ENCODE results near the gene CTPS1. TPM values are rescaled to one million over a fixed set of nuclear protein-coding genes. Genes with fewer than 3 reads are reported as not detected.

CTPS1 gene
- total RNA-seq, 1 donor = 19.2 TPM

DNA sequence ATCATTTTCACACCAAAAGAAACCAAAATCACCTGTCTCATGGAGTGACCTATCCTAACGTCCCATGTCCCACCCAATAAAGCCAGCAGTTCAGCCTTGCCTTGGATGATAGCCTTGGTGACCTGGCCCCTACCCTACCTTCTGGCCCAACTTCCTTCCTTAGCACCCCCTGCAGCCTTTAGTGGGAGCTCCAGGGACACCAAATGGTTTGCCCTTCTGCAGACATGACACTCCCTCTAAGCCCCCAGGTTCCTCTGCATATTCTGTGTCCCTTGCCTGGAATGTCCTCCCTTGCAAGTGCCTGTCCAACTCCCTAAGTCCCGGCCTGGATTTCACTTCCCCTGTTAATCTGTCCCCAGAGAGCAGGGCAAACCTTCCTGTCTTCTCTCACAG lies 39.9 kb downstream of the CTPS1 start:
- Histone ChIP-seq H3K9me3 (ENCODE audit: low read depth, low read length) (no peaks in the 10 kb centered on the region), H4K20me1 (ENCODE audit: insufficient read depth, low read length) (peaks cover 8% of the 10 kb centered on the region), H3K4me3 (ENCODE audit: insufficient read depth, low read length) (no peak overlapping the region), H3K79me2 (ENCODE audit: insufficient read depth, low read length) (no peaks in the 10 kb centered on the region), H3K36me3 (ENCODE audit: insufficient read depth, low read length) (peaks cover 21% of the 10 kb centered on the region), H2AFZ (ENCODE audit: low read length) (no peak overlapping the region), H3K4me2 (ENCODE audit: insufficient read depth, low read length) (no peak overlapping the region), H3K27me3 (ENCODE audit: insufficient read depth, low read length) (no peaks in the 10 kb centered on the region), H3K4me1 (ENCODE audit: insufficient read depth, low read length) (no peaks in the 10 kb centered on the region), H3K27ac (ENCODE audit: low read depth, low read length) (no peak overlapping the region)
- TF ChIP-seq, protein P1, sequence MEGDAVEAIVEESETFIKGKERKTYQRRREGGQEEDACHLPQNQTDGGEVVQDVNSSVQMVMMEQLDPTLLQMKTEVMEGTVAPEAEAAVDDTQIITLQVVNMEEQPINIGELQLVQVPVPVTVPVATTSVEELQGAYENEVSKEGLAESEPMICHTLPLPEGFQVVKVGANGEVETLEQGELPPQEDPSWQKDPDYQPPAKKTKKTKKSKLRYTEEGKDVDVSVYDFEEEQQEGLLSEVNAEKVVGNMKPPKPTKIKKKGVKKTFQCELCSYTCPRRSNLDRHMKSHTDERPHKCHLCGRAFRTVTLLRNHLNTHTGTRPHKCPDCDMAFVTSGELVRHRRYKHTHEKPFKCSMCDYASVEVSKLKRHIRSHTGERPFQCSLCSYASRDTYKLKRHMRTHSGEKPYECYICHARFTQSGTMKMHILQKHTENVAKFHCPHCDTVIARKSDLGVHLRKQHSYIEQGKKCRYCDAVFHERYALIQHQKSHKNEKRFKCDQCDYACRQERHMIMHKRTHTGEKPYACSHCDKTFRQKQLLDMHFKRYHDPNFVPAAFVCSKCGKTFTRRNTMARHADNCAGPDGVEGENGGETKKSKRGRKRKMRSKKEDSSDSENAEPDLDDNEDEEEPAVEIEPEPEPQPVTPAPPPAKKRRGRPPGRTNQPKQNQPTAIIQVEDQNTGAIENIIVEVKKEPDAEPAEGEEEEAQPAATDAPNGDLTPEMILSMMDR (IDR thresholded peaks at IDR 0.05; ENCODE audit: extremely low read depth, low read depth, low read length) = no peak
- DNase-seq (ENCODE audit: insufficient read length, low spot score, missing footprints) = no peak

DNA sequence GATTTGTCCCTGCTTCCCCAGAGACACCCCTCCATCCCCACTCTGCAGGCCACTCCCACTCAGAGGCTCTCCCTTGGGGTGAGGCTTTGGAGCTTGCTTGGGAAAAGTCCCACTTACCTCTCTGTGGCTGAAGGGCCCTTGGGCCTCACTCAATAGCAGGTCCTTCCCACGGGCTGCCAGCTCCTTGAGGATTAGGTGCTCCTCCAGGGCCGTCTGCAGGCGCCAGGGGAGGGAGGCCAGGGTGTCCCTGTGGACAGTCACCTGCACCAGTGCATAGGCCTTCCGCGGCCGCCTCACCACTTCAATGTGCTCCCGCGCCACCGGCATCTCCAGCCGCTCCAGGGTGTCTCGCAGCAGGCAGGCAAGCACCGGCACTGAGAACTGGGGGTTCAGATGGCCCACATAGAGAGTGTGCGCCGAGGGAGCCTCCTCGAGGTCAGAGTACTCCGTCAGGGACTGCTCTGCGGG lies 40.6 kb downstream of the CTPS1 start:
- DNase-seq (ENCODE audit: insufficient read length, low spot score, missing footprints) = peak; percentile 60
- H2AFZ ChIP-seq (ENCODE audit: low read length) = no peak overlapping the region
- no peak overlapping the region for H3K4me2 ChIP-seq (ENCODE audit: insufficient read depth, low read length)
- H3K9me3 ChIP-seq (ENCODE audit: low read depth, low read length) = no peaks in the 10 kb centered on the region
- TF ChIP-seq, protein P1 (IDR thresholded peaks at IDR 0.05; ENCODE audit: extremely low read depth, low read depth, low read length) = no peak
- H3K4me1 ChIP-seq (ENCODE audit: insufficient read depth, low read length) = no peaks in the 10 kb centered on the region
- no peak overlapping the region for H3K4me3 ChIP-seq (ENCODE audit: insufficient read depth, low read length)
- H3K79me2 ChIP-seq (ENCODE audit: insufficient read depth, low read length) = no peaks in the 10 kb centered on the region
- no peak overlapping the region for H3K27ac ChIP-seq (ENCODE audit: low read depth, low read length)
- H3K36me3 ChIP-seq (ENCODE audit: insufficient read depth, low read length) = peaks cover 19% of the 10 kb centered on the region
- no peaks in the 10 kb centered on the region for H3K27me3 ChIP-seq (ENCODE audit: insufficient read depth, low read length)
- H4K20me1 ChIP-seq (ENCODE audit: insufficient read depth, low read length) = peaks cover 5% of the 10 kb centered on the region

DNA sequence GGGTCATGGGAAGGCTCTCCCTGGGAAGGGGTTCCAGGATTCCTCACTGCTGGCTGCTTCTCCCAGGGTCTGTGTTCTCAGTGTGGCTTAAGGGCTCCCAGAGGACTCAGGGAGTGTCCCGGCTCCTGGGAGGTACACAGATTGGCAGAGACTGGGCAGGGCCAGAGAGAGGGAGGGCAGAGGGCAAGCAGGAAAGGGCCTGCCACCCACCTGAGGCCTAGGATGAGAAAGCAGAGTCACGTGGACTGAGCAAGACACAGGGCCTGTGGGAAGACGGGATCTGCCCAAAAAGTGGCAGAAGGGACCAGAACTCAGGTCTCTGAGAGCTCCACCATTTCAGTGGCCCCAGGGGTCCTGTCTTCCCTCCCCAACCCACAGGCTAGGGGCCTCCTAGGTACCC lies 41.2 kb downstream of the CTPS1 start:
- Histone ChIP-seq H3K4me2 (ENCODE audit: insufficient read depth, low read length) (no peak overlapping the region), H3K79me2 (ENCODE audit: insufficient read depth, low read length) (no peaks in the 10 kb centered on the region), H2AFZ (ENCODE audit: low read length) (no peak overlapping the region), H3K27me3 (ENCODE audit: insufficient read depth, low read length) (no peaks in the 10 kb centered on the region), H3K27ac (ENCODE audit: low read depth, low read length) (no peak overlapping the region), H3K9me3 (ENCODE audit: low read depth, low read length) (no peaks in the 10 kb centered on the region), H3K4me3 (ENCODE audit: insufficient read depth, low read length) (no peak overlapping the region), H3K4me1 (ENCODE audit: insufficient read depth, low read length) (no peaks in the 10 kb centered on the region), H3K36me3 (ENCODE audit: insufficient read depth, low read length) (peaks cover 15% of the 10 kb centered on the region), H4K20me1 (ENCODE audit: insufficient read depth, low read length) (peaks cover 5% of the 10 kb centered on the region)
- TF ChIP-seq, protein P1 (IDR thresholded peaks at IDR 0.05; ENCODE audit: extremely low read depth, low read depth, low read length) = no peak
- DNase-seq (ENCODE audit: insufficient read length, low spot score, missing footprints) = peak; percentile 49

DNA sequence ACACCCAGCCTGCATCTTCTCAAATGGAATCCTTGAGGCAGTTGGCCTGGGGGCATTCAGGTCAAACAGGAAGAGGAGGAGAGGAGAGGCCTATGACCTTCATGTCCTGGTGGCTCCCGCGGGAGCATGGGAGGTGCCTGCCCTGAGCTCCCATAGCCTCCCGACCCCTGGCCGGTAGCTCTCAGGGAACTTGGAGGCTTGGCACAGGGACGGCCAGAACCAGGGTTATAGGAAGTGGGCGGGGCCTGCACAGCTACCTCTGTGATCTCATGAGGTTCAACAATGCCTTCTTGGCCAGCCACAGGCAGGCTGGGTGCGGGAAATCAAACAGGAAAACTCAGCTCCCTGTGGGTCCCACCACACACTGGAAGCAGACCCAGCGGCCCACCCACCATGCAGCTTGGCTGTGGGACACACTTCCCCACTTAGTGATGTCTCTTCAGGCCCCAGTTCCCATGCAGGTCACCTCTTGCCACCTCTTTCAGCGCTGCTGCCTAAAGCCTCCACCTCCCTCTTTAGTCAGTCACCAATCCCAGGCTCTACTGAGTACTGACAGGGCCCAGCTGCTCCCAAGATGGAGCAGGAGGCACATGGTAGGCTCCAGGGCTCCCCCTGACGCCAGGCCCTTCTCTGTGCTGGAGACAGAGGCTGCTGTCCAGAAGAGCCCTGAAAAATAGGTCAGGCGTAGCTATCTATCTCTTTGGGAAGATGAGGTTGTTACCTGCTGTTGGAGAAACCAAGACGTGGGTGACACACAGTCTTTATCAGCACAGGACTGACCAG lies 42.2 kb downstream of the CTPS1 start, which contains the start of gene SLFNL1:
SLFNL1 (minus strand) TSS at position 200 of the 783 bp plus-strand sequence. CDS start 1,065 bp downstream, outside the sequence.
- H3K4me3 ChIP-seq (ENCODE audit: insufficient read depth, low read length) = no peak within 1 kb of the TSS
- no peak within 1 kb of the TSS for H3K27ac ChIP-seq (ENCODE audit: low read depth, low read length)
- H3K9me3 ChIP-seq (ENCODE audit: low read depth, low read length) = no peaks in the 10 kb centered on the region
- H3K79me2 ChIP-seq (ENCODE audit: insufficient read depth, low read length) = no peaks in the 10 kb centered on the region
- no peaks in the 10 kb centered on the region for H3K27me3 ChIP-seq (ENCODE audit: insufficient read depth, low read length)
- TF ChIP-seq, protein P1 (IDR thresholded peaks at IDR 0.05; ENCODE audit: extremely low read depth, low read depth, low read length) = no peak
- peaks cover 5% of the 10 kb centered on the region for H4K20me1 ChIP-seq (ENCODE audit: insufficient read depth, low read length)
- H3K4me2 ChIP-seq (ENCODE audit: insufficient read depth, low read length) = no peak within 1 kb of the TSS
- no peaks in the 10 kb centered on the region for H3K4me1 ChIP-seq (ENCODE audit: insufficient read depth, low read length)
- peaks cover 12% of the 10 kb centered on the region for H3K36me3 ChIP-seq (ENCODE audit: insufficient read depth, low read length)
- no peak for DNase-seq (ENCODE audit: insufficient read length, low spot score, missing footprints)
- H2AFZ ChIP-seq (ENCODE audit: low read length) = no peak within 1 kb of the TSS

All from osteoblast (primary cell).